HepG2 (cell line): ENCODE results near the gene ZC3H12A. TPM values are rescaled to one million over a fixed set of nuclear protein-coding genes. Genes with fewer than 3 reads are reported as not detected.
A peak's percentile ranks its signal among the peaks of the same experiment; 100 is the strongest.

Experiments
- ARNT2 ChIP-seq: sonication (generic); formaldehyde crosslinking; IDR thresholded peaks from 2 replicates; pipeline ENCODE4 v1.8.0; 2022; ENCODE audit warnings: mild to moderate bottlenecking, low read depth, missing genetic modification reagents, moderate library complexity
- CENPX ChIP-seq: sonication (generic); formaldehyde crosslinking; IDR thresholded peaks from 2 replicates; pipeline ENCODE4 v1.9.0; 2021; ENCODE audit warnings: mild to moderate bottlenecking, missing genetic modification reagents, moderate library complexity
- DMAP1 ChIP-seq: IDR thresholded peaks from 2 replicates; pipeline ENCODE4 v1.6.1; 2016
- FOXC1 ChIP-seq: sonication (generic); formaldehyde crosslinking; IDR thresholded peaks from 2 replicates; pipeline ENCODE4 v1.8.0; 2022; ENCODE audit warnings: mild to moderate bottlenecking, missing genetic modification reagents, borderline replicate concordance
- HDAC1 ChIP-seq: sonication (generic); formaldehyde crosslinking; IDR thresholded peaks from 2 replicates; pipeline ENCODE4 v1.5.1; 2020; ENCODE audit warnings: mild to moderate bottlenecking, missing genetic modification reagents
- HOXA5 ChIP-seq: sonication (generic); formaldehyde crosslinking; IDR thresholded peaks from 2 replicates; pipeline ENCODE4 v1.4.0; 2020; ENCODE audit warnings: missing genetic modification reagents
- ISL2 ChIP-seq: sonication (generic); formaldehyde crosslinking; IDR thresholded peaks from 2 replicates; pipeline ENCODE4 v1.5.0; 2020; ENCODE audit warnings: missing genetic modification reagents
- MLX ChIP-seq: IDR thresholded peaks from 2 replicates; pipeline ENCODE4 v1.6.1; 2016
- NR0B2 ChIP-seq: sonication (generic); formaldehyde crosslinking; IDR thresholded peaks from 2 replicates; pipeline ENCODE4 v1.4.0; 2020; ENCODE audit warnings: mild to moderate bottlenecking, missing genetic modification reagents
- PCBP1 ChIP-seq: fragments of 200-400 bp; formaldehyde crosslinking; IDR thresholded peaks from 2 replicates; pipeline ENCODE4 v1.6.1; 2017; ENCODE audit warnings: mild to moderate bottlenecking, low read depth, low read length, borderline replicate concordance
- PTBP1 ChIP-seq: fragments of 200-400 bp; formaldehyde crosslinking; IDR thresholded peaks from 2 replicates; pipeline ENCODE4 v1.6.1; 2018; ENCODE audit warnings: low read length, low read depth; ENCODE audit not compliant: poor library complexity, severe bottlenecking
- REL ChIP-seq: sonication (generic); formaldehyde crosslinking; conservative IDR thresholded peaks from 2 replicates; pipeline ENCODE4 v1.8.0; 2022; ENCODE audit warnings: mild to moderate bottlenecking, missing genetic modification reagents, moderate library complexity
- SUZ12 ChIP-seq: fragments of 150-350 bp; IDR thresholded peaks from 2 replicates; pipeline ENCODE4 v1.6.1; 2014; ENCODE audit warnings: low read depth, low read length
- ZBTB49 ChIP-seq: sonication (generic); formaldehyde crosslinking; IDR thresholded peaks from 2 replicates; pipeline ENCODE4 v1.4.0; 2020; ENCODE audit warnings: missing genetic modification reagents, borderline replicate concordance
- ZC3H13 ChIP-seq: sonication (generic); formaldehyde crosslinking; IDR thresholded peaks from 2 replicates; pipeline ENCODE4 v1.8.1; 2023; ENCODE audit warnings: mild to moderate bottlenecking, missing genetic modification reagents, moderate library complexity
- ZNF337 ChIP-seq: sonication (generic); formaldehyde crosslinking; IDR thresholded peaks from 2 replicates; pipeline ENCODE4 v1.5.1; 2020; ENCODE audit warnings: missing genetic modification reagents, low read depth, mild to moderate bottlenecking, borderline replicate concordance
- ZNF616 ChIP-seq: sonication (generic); formaldehyde crosslinking; IDR thresholded peaks from 2 replicates; pipeline ENCODE4 v1.5.0; 2020; ENCODE audit warnings: low read depth, mild to moderate bottlenecking, missing genetic modification reagents
- ZNF619 ChIP-seq: sonication (generic); formaldehyde crosslinking; IDR thresholded peaks from 2 replicates; pipeline ENCODE4 v1.4.0; 2020; ENCODE audit warnings: mild to moderate bottlenecking, missing genetic modification reagents
- ZNF713 ChIP-seq: sonication (generic); formaldehyde crosslinking; IDR thresholded peaks from 2 replicates; pipeline ENCODE4 v1.4.0; 2020; ENCODE audit warnings: mild to moderate bottlenecking, missing genetic modification reagents
- ZNF883 ChIP-seq: sonication (generic); formaldehyde crosslinking; IDR thresholded peaks from 2 replicates; pipeline ENCODE4 v1.5.1; 2020; ENCODE audit warnings: mild to moderate bottlenecking, missing genetic modification reagents; ENCODE audit errors: not compliant biosample characterization
- polyA plus RNA-seq, 8 experiments: library from polyadenylated mRNA; depleted of rRNA in 3 of 8; stranded (reverse) in 7 of 8; unstranded in 1 of 8; fragments of >200 nt; fragmentation: Illumina TruSeq in 4 of 8; extraction: Trizol in 4 of 8; gene quantifications; 2 replicates each; pipeline versions ENCODE4 v1.2.1 to v1.2.3, GENCODE V29; 2011 to 2016; ENCODE audit warnings: low read depth in 4 of 8, missing spikeins in 1 of 8, mixed read lengths in 1 of 8; ENCODE audit not compliant: insufficient read depth in 1 of 8
- total RNA-seq, 5 experiments: library from RNA; depleted of rRNA; stranded (reverse); fragments of >200 nt; fragmentation: Illumina TruSeq; extraction: Trizol; gene quantifications; 2 replicates each; pipeline ENCODE4 v1.2.3, GENCODE V29; 2016; ENCODE audit warnings: low read depth in 1 of 5
- TF ChIP-seq, protein P1 (sequence below): sonication (generic); formaldehyde crosslinking; IDR thresholded peaks from 2 replicates; pipeline ENCODE4 v1.4.0; 2020; ENCODE audit warnings: missing genetic modification reagents

The ZC3H12A gene
- total and polyA plus RNA-seq, 2 of the 13 experiments (the other 11 are each of a cell fraction or from before 2014, with no cell fraction given) = 6.8 to 13.3 TPM

DNA sequence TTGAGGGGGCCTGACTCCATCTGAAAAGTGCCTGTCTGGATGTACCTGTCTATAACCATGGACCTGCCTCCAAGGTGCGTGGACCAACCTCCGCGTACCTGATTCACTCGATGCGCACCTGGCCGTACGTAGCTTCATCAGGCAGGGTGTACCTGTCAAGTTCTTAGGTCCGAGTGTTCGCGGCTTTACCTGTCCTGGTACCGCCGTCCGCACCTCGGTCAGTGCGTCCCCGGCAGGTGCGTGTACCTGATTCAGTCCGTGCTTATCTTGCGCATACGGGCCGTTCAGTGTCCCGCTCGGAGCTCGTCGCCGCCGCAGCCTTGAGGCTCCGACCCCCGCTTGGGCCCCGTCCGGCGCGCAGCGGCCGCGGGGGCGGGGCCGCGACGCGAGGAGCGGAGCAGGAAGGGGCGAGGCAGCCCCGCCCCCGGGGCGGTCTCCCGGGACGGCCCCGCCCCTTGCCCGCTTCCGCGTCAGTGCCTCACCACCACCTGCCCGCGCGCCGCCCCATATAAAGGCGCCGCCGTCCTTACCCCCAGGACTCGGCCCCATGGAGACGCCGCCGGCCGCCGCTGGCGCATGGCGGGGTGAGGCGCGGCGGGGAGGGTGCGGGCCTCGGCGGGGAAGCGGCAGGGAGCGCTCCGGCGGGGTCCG, at the start of gene ZC3H12A (continued):
- TF ChIP-seq, protein P1, sequence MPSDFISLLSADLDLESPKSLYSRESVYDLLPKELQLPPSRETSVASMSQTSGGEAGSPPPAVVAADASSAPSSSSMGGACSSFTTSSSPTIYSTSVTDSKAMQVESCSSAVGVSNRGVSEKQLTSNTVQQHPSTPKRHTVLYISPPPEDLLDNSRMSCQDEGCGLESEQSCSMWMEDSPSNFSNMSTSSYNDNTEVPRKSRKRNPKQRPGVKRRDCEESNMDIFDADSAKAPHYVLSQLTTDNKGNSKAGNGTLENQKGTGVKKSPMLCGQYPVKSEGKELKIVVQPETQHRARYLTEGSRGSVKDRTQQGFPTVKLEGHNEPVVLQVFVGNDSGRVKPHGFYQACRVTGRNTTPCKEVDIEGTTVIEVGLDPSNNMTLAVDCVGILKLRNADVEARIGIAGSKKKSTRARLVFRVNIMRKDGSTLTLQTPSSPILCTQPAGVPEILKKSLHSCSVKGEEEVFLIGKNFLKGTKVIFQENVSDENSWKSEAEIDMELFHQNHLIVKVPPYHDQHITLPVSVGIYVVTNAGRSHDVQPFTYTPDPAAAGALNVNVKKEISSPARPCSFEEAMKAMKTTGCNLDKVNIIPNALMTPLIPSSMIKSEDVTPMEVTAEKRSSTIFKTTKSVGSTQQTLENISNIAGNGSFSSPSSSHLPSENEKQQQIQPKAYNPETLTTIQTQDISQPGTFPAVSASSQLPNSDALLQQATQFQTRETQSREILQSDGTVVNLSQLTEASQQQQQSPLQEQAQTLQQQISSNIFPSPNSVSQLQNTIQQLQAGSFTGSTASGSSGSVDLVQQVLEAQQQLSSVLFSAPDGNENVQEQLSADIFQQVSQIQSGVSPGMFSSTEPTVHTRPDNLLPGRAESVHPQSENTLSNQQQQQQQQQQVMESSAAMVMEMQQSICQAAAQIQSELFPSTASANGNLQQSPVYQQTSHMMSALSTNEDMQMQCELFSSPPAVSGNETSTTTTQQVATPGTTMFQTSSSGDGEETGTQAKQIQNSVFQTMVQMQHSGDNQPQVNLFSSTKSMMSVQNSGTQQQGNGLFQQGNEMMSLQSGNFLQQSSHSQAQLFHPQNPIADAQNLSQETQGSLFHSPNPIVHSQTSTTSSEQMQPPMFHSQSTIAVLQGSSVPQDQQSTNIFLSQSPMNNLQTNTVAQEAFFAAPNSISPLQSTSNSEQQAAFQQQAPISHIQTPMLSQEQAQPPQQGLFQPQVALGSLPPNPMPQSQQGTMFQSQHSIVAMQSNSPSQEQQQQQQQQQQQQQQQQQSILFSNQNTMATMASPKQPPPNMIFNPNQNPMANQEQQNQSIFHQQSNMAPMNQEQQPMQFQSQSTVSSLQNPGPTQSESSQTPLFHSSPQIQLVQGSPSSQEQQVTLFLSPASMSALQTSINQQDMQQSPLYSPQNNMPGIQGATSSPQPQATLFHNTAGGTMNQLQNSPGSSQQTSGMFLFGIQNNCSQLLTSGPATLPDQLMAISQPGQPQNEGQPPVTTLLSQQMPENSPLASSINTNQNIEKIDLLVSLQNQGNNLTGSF (CRISPR knock-in tag) = 0 out of 2 replicates have a peak, but pooled peaks have one; percentile 9
- TF ChIP-seq DMAP1 (CRISPR knock-in tag) (peak; percentile 31; the same call in 1 of the 2 replicates), SUZ12 (no peak), MLX (CRISPR knock-in tag) (0 out of 2 replicates have a peak, but pooled peaks have one; percentile 19), ZNF337 (no peak; the same call in 1 of the 2 replicates), REL (CRISPR knock-in tag) (no peak), FOXC1 (CRISPR knock-in tag) (no peak), ZNF619 (CRISPR knock-in tag) (0 out of 2 replicates have a peak, but pooled peaks have one; percentile 14), NR0B2 (CRISPR knock-in tag) (no peak), ZC3H13 (peak; percentile 47; the same call in 1 of the 2 replicates), ZBTB49 (no peak), CENPX (CRISPR knock-in tag) (no peak), ARNT2 (CRISPR knock-in tag) (peak; percentile 67; the same call in 1 of the 2 replicates), PCBP1 (no peak), HOXA5 (CRISPR knock-in tag) (peak; percentile 53; the same call in 1 of the 2 replicates), ZNF616 (peak; percentile 60; the same call in 1 of the 2 replicates), PTBP1 (no peak), ZNF883 (CRISPR knock-in tag) (peak; percentile 24), ZNF713 (CRISPR knock-in tag) (no peak), ISL2 (CRISPR knock-in tag) (no peak), HDAC1 (CRISPR knock-in tag) (0 out of 2 replicates have a peak, but pooled peaks have one; percentile 24)
